Motor neuron (in vitro differentiated cells): ENCODE data around the gene THG1L. TPM values are rescaled to one million over a fixed set of nuclear protein-coding genes. Genes with fewer than 3 reads are reported as not detected.

Experiments
- ATAC-seq, 8 experiments: fragments of 200-7000 bp; cut with Tn5 transposase; replicated peaks in 6 of 8; 2 replicates each; pipeline ENCODE4 v1.8.0; 2021; ENCODE audit warnings: mild to moderate bottlenecking in 8 of 8, moderate library complexity in 8 of 8
- H3K27ac ChIP-seq, 2 donors: fragments of 250-450 bp; sonication (Bioruptor Pico); 2 replicates each; pipeline ENCODE4 v1.9.0; 2021; ENCODE audit warnings: antibody characterized with exemption in 2 of 2, mild to moderate bottlenecking in 2 of 2, moderate library complexity in 1 of 2
- H3K4me1 ChIP-seq, 2 donors: fragments of 250-450 bp; sonication (Bioruptor Pico); replicated peaks in 1 of 2; 2 replicates each; pipeline ENCODE4 v1.6.1; 2021; ENCODE audit warnings: antibody characterized with exemption in 2 of 2, mild to moderate bottlenecking in 2 of 2, moderate library complexity in 1 of 2
- H3K4me3 ChIP-seq, 5 donors: fragments of 250-450 bp; sonication (Bioruptor Pico); 2 replicates each; pipeline ENCODE4 v1.9.0; 2021; ENCODE audit warnings: antibody characterized with exemption in 5 of 5, mild to moderate bottlenecking in 5 of 5, moderate library complexity in 4 of 5
- whole genome bisulfite sequencing, 10 experiments: fragments of 450-650 bp; shearing (Covaris generic); methylation state at CpG; one replicate each; pipeline ENCODE4 v1.0.0; 2022; 5-methylcytosine and 5-hydroxymethylcytosine counted together
- in situ Hi-C, 9 experiments: fragments of 400-800 bp; cut with MboI; loops; one replicate each; pipeline ENCODE4 v1.15.0; 2021; ENCODE audit warnings: low sequenced_read_pairs in 9 of 9, low pct_unique_long_range_greater_than_20kb in 2 of 9; ENCODE audit not compliant: unreplicated experiment in 9 of 9
- total RNA-seq, 8 experiments: library from RNA; unstranded; fragments of 300-600 nt; gene quantifications; 2 replicates each; pipeline versions ENCODE4 v1.2.3 to v1.2.4, GENCODE V29; 2022

The THG1L gene
- total RNA-seq, 8 experiments from 2014 or later = 8.1 to 27.8 (median 12.1) TPM

GRCh38 chr5:157767689-157768088 is 36.5 kb downstream of the THG1L start:
- Histone ChIP-seq H3K4me3 (no peak overlapping the region), H3K27ac (no peak overlapping the region), H3K4me1 (peaks cover 8 to 11% of the 10 kb centered on the region in 2 donors)
- 60 to 100% (median 79%) methylated on average over 1 to 3 of the region's 3 CpGs; no CpG with 5 or more reads in 4 of the 10 experiments for WGBS, 10 experiments
- in situ Hi-C loops = loop anchor here in 4 of 9 experiments (25.0 kb wide), 2 partner anchors 1345 to 1370 kb away; no protein-coding TSS in a partner anchor
- ATAC-seq = no peak

GRCh38 chr5:157770665-157771064 is 39.4 kb downstream of the THG1L start:
- H3K4me1 ChIP-seq = peaks cover 0 to 4% of the 10 kb centered on the region in 2 donors
- in situ Hi-C loops = loop anchor here in 4 of 9 experiments (25.0 kb wide), 2 partner anchors 1342 to 1367 kb away; no protein-coding TSS in a partner anchor
- 20 to 100% (median 89%) methylated on average over 1 to 4 of the region's 4 CpGs; no CpG with 5 or more reads in 3 of the 10 experiments for WGBS, 10 experiments
- H3K4me3 ChIP-seq = no peak overlapping the region
- no peak for ATAC-seq
- no peak overlapping the region for H3K27ac ChIP-seq

GRCh38 chr5:157772127-157772526 is 40.9 kb downstream of the THG1L start:
- WGBS, 10 experiments = 19 to 100% (median 77%) methylated on average over 1 to 9 of the region's 10 CpGs
- Histone ChIP-seq H3K27ac (no peak overlapping the region), H3K4me1 (peaks cover 0 to 4% of the 10 kb centered on the region in 2 donors), H3K4me3 (no peak overlapping the region)
- in situ Hi-C loops = loop anchor here in 4 of 9 experiments (25.0 kb wide), 2 partner anchors 1340 to 1365 kb away; no protein-coding TSS in a partner anchor
- ATAC-seq = peak in 1 of 8 experiments; percentile 27

- no peak overlapping the region for H3K4me3 ChIP-seq
- peak in 3 of 8 experiments; percentile 39 to 95 (median 90) for ATAC-seq
- H3K4me1 ChIP-seq = no peaks in the 10 kb centered on the region
- no peak overlapping the region for H3K27ac ChIP-seq
- 7 to 100% (median 70%) methylated on average over 1 to 5 of the region's 8 CpGs; no CpG with 5 or more reads in 1 of the 10 experiments for WGBS, 10 experiments
- in situ Hi-C loops = no loop called here
Observed at GRCh38 chr5:157778121-157778805, 47.0 kb downstream of the THG1L start.

- in situ Hi-C loops = no loop called here
- no peak for ATAC-seq
Observed at GRCh38 chr5:157779221-157779620, 48.0 kb downstream of the THG1L start.

GRCh38 chr5:157785801-157786200 is 54.6 kb downstream of the THG1L start:
- in situ Hi-C loops = no loop called here
- 83 to 100% (median 96%) methylated on average over 2 to 3 of the region's 3 CpGs for WGBS, 10 experiments
- no peak for ATAC-seq

More at GRCh38 chr5:157779221-157779620, 48.0 kb downstream of the THG1L start:
- Histone ChIP-seq H3K4me1 (no peaks in the 10 kb centered on the region), H3K4me3 (no peak overlapping the region), H3K27ac (no peak overlapping the region)
- WGBS, 10 experiments = 73 to 100% (median 86%) methylated on average over 1 to 6 of the region's 6 CpGs; no CpG with 5 or more reads in 1 of the 10 experiments

More at GRCh38 chr5:157785801-157786200, 54.6 kb downstream of the THG1L start:
- Histone ChIP-seq H3K4me1 (no peaks in the 10 kb centered on the region), H3K4me3 (no peak overlapping the region), H3K27ac (no peak overlapping the region)

Other genes starting within 250 kb of the THG1L start
- 10 to 100 TPM in 7 of 8 experiments, 1 to 10 TPM in 1; 7.8 to 38.9 (median 17.7) TPM for gene ADAM19, start 155.6 kb upstream of the THG1L start, total RNA-seq
- under 1 TPM in 6 of 8 experiments, not detected in 2; 0.09 to 0.33 (median 0.21) TPM for gene SOX30, start 79.0 kb upstream of the THG1L start, total RNA-seq
- gene C5orf52, start 59.9 kb upstream of the THG1L start, total RNA-seq = 1 to 10 TPM in 1 of 8 experiments, under 1 TPM in 1, not detected in 6; 0.56 to 1.2 TPM
- gene LSM11, start 12.3 kb downstream of the THG1L start, total RNA-seq = 10 to 100 TPM in 4 of 8 experiments, 1 to 10 TPM in 4; 2.0 to 22.2 (median 11.4) TPM
- gene CLINT1, start 127.7 kb downstream of the THG1L start, total RNA-seq = 10 to 100 TPM; 31.8 to 83.5 (median 53.8) TPM